Measurements from ENCODE around the gene ABHD6. TPM values are rescaled to one million over a fixed set of nuclear protein-coding genes. Genes with fewer than 3 reads are reported as not detected.

The ABHD6 gene
- total RNA-seq, 4 donors from 2014 or later: 19.2 to 31.0 (median 21.5) TPM

GRCh38 chr3:58298190-58298589, 60.6 kb downstream of the ABHD6 start:
- ATAC-seq (ENCODE audit: low FRiP score) (no peak), DNase-seq (ENCODE audit: low spot score) (no peak)
- TF ChIP-seq CTCF (IDR thresholded peaks at IDR 0.05): no peak

- DNase-seq (ENCODE audit: low spot score): no peak
- no peak for TF ChIP-seq CTCF (IDR thresholded peaks at IDR 0.05)
- ATAC-seq (ENCODE audit: low FRiP score): no peak
Measured at GRCh38 chr3:58299075-58299474, 61.5 kb downstream of the ABHD6 start.

GRCh38 chr3:58299839-58300516, 62.4 kb downstream of the ABHD6 start:
- ATAC-seq (ENCODE audit: low FRiP score): no peak
- TF ChIP-seq CTCF (IDR thresholded peaks at IDR 0.05): no peak
- DNase-seq (ENCODE audit: low spot score): no peak

GRCh38 chr3:58305882-58306711, 68.5 kb downstream of the ABHD6 start, which contains the start of the genes HTD2 and RPP14:
Gene HTD2 (plus strand): TSS chr3:58306520. CDS start chr3:58317614, 11,094 bp downstream.
Gene RPP14 (plus strand): TSS chr3:58306245. CDS start chr3:58310330, 4,085 bp downstream.
- TF ChIP-seq CTCF (IDR thresholded peaks at IDR 0.05): peak in 2 of 3 donors; percentile 64 to 76

GRCh38 chr3:58307639-58308215, 70.1 kb downstream of the ABHD6 start:
- DNase-seq (ENCODE audit: low spot score) (no peak), ATAC-seq (ENCODE audit: low FRiP score) (no peak)
- no peak for TF ChIP-seq CTCF (IDR thresholded peaks at IDR 0.05)

More at GRCh38 chr3:58305882-58306711, 68.5 kb downstream of the ABHD6 start, which contains the start of the genes HTD2 and RPP14:
- ATAC-seq (ENCODE audit: low FRiP score) (peak; percentile 94), DNase-seq (ENCODE audit: low spot score) (peak; percentile 94)

- no peak for TF ChIP-seq CTCF (IDR thresholded peaks at IDR 0.05)
- no peak for DNase-seq (ENCODE audit: low spot score)
- ATAC-seq (ENCODE audit: low FRiP score): no peak
Measured at GRCh38 chr3:58308728-58309127, 71.1 kb downstream of the ABHD6 start.

All from omental fat pad (tissue), 4 donors.